HG02798 (cell line): ENCODE data around the gene PRKD2.
"Not testable (repeated sequence)": the region's sequence is repeated elsewhere in the genome, so short reads cannot be mapped to it uniquely, and the experiment has no call there.

ENCODE experiments used
- ATAC-seq: cut with Tn5 transposase; IDR thresholded peaks from one replicate; pipeline ENCODE4 v1.9.1; 2021; ENCODE audit warnings: mild to moderate bottlenecking; ENCODE audit not compliant: unreplicated experiment, poor library complexity

Gene PRKD2

GRCh38 chr19:46717034-46717715 is at the start of gene PRKD2:
TSS of gene PRKD2 (minus strand) at chr19:46717114. CDS start at chr19:46716370, 744 bp downstream.
- ATAC-seq: peak; percentile 59

DNA sequence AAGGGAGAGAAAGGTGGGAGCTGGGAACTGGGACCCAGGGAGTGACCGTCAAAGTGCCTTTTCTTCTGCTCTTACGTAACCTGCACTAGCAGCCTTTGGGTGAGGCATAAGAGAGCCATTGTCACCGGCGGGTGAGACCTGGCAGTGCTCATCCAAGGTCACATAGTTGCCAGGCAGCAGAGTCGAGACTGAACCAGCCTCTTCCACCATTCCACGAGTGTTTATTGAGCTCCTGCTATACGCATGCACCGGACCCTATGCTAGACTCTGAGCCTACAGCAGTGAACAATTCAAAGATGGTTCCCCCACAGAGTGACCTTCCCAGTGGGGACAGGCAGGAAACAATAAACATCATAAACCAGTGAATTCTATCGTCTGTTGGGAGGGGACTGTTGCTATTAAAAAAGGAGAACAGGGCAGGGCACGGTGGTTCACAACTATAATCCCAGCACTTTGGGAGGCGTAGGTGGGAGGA is 47.9 kb upstream of the PRKD2 start:
- ATAC-seq: no peak

GRCh38 chr19:46762245-46762890 is 45.5 kb upstream of the PRKD2 start:
- no peak for ATAC-seq

DNA sequence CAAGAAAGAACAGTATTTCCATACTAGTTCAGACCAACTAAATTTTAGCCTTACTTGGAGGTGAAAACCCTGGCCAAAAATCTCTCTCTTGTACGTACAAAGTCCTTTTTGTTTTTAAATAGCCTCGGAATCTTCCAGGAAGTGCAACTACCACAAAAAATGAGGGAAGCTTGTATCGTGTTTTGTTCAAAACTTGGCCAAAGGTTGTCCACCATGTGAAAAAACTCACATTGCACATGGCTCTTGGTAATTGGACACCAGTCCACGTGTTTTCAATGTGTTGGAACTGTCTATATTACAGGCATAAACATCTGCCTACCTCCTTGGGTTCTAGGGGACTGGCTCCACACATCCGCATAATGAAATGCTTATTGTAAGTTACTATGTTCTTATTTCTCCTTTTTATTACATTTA is 44.5 kb upstream of the PRKD2 start:
- ATAC-seq: no peak

DNA sequence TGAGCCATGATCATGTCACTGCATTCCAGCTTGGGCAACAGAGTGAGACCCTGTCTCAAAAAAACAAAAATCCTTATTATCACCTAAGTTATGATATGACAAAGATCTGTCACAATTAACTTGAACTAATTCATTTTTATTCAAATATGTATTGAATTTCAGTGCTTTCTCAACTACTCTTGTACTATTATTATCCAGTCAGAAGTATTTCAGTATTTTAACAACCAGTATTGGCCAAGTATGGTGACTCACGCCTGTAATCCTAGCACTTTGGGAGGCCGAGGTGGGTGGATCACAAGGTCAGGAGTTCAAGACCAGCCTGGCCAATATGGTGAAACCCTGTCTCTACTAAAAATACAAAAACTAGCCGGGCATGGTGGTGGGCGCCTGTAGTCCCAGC is 44.0 kb upstream of the PRKD2 start:
- ATAC-seq: not testable (repeated sequence)

GRCh38 chr19:46760363-46760762 is 43.4 kb upstream of the PRKD2 start:
- no peak for ATAC-seq

DNA sequence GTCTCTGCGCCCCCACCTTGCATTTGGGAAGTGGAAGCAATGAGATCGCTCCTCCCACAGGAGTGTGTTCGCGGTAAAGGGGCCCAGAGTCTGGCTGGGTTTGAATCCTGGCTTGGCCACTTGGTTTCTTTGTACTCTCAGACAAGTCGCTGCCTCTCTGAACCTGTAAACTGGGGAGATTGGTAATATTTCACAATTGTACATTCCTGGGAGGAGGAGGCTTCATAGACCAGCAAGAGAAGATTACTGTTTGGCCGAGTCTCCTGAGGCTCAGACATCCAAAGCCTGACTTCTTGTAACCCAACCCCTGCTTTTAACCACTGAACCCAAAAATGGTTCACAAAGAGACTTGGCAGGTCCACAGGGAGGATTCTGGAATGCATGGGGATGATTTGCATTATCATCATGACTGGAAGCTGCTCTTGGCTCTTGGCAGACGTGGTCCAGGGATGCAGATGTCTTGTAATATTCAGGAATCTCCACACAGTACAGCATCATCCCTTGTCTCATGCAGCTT is 43.0 kb upstream of the PRKD2 start:
- no peak for ATAC-seq

GRCh38 chr19:46759206-46759605 is 42.3 kb upstream of the PRKD2 start:
- ATAC-seq: no peak

DNA sequence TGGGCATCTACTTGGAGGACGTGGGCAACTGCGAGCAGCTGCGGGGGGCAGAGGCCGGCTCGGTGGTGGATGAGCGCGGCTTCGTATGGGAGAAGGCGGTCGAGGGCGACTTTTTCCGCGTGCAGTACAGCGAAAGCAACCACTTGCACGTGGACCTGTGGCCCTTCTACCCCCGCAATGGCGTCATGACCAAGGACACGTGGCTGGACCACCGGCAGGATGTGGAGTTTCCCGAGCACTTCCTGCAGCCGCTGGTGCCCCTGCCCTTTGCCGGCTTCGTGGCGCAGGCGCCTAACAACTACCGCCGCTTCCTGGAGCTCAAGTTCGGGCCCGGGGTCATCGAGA is 39.6 kb upstream of the PRKD2 start:
- ATAC-seq: no peak

GRCh38 chr19:46755853-46756543 is 39.1 kb upstream of the PRKD2 start:
- ATAC-seq: no peak

DNA sequence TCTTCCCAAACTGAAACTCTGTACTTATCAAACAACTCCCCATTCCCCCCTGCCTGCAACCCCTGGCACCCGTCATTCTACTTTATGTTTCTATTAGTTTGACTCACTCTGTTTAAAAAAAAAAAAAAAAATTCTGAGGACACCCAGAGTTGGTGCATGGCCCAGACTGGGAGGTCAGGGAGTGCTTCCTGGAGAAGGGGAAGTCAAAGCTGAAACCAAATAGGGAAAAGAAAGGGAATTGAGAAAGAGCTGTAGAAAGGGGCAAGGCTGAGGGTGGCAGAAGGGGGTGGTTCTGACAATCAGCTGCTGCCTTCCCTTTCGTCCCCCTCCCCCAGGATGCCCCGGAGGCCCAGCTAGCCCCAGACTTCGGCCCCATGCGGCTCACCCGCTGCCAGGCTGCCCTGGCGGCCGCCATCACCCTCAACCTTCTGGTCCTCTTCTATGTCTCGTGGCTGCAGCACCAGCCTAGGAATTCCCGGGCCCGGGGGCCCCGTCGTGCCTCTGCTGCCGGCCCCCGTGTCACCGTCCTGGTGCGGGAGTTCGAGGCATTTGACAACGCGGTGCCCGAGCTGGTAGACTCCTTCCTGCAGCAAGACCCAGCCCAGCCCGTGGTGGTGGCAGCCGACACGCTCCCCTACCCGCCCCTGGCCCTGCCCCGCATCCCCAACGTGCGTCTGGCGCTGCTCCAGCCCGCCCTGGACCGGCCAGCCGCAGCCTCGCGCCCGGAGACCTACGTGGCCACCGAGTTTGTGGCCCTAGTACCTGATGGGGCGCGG is 38.4 kb upstream of the PRKD2 start:
- no peak for ATAC-seq

DNA sequence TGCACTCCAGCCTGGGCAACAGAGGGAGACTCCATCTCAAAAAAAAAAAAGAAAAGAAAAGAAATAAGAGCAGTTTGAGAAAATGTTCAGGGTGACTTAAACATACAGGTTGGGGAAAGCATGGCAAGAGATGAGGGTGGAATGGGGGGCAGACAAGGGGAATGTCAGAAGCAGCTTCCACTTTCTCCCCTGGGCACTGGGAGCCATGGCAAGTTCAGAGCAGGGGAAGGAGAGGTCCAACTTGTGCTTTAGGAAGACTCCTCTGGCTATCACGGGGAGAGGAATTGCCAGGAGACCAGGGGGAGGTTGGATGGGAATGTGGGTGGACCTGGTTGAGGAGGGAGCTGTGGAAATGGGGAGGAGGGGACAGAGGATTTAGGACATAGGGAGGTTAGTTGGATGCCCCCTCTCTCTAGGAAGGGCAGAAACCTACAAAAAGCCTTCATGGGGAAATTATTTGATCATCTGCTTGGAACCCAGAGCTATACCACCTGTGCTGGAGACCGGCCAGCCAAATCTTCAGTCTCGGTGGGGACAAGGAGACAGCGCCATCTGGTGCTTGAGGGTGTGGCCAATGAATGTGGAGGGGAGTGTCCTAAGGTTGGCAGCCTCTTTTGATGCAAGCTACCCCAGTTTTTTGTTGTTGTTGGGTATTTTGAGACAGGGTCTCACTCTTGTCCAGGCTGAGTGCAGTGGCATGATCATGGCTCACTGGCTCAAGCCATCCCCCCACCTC is 36.7 kb upstream of the PRKD2 start:
- peak; percentile 48 for ATAC-seq

- ATAC-seq: no peak
Observed at GRCh38 chr19:46748325-46749109, 31.6 kb upstream of the PRKD2 start.

GRCh38 chr19:46746281-46747057 is 29.6 kb upstream of the PRKD2 start, which contains the start of gene STRN4:
TSS of gene STRN4 (minus strand) at chr19:46746450. CDS start at chr19:46746430, 20 bp downstream.
- ATAC-seq: peak; percentile 67

DNA sequence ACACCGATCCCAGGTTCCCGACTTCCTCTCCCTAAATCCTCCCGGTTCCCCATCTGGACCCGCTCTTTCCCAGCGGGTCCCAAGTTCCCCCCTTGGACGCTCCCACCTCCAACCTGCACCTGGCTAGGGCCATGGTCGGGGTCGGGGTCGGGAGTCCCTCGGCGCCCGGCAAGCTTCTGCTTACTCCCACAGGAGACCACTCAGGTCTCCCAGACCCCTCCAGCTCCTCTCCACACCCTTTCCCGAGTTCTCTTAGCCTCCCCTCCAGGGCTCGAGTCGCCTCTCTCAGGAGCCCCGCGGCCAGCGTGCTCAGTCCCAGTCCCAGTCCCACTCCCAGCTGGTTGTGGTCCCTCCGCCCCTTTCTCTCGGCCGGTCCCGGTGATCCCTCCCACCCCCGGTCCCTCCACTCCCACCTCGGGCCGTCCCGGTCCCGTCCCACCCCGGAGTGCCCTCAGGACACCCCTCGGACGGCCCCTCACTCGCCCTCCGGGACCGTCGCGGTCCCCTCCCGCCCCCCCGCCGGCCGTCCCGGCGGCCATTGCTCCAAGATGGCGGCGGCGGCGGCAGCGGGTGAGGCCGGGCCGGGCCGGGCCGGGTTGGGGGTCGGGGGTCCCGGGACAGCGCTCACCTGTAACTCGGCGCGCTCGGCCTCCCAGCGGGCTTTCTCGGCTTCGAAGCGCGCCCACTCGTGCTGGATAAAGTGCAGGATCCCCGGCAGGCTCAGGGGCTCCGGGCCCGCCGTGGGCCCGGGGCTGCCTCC is 28.8 kb upstream of the PRKD2 start, which contains the start of gene FKRP:
TSS of gene FKRP (plus strand) at position 537 of the 760 bp plus-strand sequence. CDS start 9,394 bp downstream, outside the sequence.
- ATAC-seq: peak; percentile 38

DNA sequence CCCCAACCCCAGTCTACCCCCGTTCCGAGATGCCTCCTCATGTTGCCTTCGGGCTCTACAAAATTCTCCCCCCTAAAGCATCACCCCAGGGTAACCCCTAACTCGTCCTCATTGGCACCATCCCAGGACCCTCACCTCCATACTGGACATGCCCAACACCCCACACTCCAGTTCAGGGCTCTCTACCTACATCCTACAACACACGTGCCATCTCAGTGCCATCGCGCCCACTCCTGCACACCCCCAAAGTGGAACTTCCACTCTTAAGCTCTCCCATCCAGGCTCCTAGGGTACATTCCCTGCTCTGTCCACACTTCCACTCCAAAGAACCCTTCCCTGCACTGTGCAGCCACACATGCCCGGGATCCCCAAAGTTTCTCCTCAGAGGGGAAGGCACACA is 28.1 kb upstream of the PRKD2 start:
- ATAC-seq: no peak

DNA sequence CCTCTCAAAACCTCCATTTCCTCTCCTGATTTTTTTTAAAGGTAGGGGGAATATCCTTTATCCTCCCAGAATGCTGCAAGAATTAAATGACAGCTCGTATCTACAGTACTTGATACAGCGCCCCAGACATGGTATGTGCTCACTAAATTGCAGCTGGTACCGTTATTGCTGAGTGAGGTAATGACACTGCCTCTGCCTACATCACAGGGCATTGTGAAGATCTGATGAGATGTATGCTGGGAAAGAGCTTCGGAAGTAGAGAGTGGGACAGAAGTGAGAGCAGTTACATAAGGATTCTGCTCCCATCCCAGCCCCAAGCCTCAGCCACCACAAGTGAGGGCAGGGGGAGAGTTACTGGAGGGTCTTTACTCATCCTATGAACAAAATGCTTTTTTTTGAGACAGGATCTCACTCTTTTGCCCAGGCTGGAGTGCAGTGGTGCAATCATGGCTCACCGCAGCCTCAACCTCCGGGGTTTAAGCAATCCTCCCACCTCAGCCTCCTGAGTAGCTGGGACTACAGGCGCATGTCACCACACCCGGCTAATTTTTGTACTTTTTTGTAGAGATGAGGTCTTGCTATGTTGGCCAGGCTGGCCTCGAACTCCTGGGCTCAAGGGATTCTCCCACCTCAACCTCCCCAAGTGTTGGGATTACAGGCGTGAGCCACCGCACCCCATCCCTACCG is 27.2 kb upstream of the PRKD2 start:
- ATAC-seq: no peak
